HG03175 (cell line): ENCODE results near the gene PISD.
"Not testable (repeated sequence)": the region's sequence is repeated elsewhere in the genome, so short reads cannot be mapped to it uniquely, and the experiment has no call there.

ENCODE experiments used
- ATAC-seq: cut with Tn5 transposase; IDR thresholded peaks from one replicate; pipeline ENCODE4 v1.9.1; 2021; ENCODE audit warnings: mild to moderate bottlenecking, moderate library complexity; ENCODE audit not compliant: unreplicated experiment

The PISD gene

GRCh38 chr22:31661851-31662667, at the start of gene PISD:
TSS of gene PISD (minus strand) at chr22:31662215. CDS start at chr22:31662208, 7 bp downstream.
- ATAC-seq: peak; percentile 88

GRCh38 chr22:31711226-31711625, 49.2 kb upstream of the PISD start:
- ATAC-seq: not testable (repeated sequence)

- no peak for ATAC-seq
Measured at GRCh38 chr22:31707519-31707918, 45.5 kb upstream of the PISD start.

- ATAC-seq: no peak
Measured at GRCh38 chr22:31695423-31695822, 33.4 kb upstream of the PISD start.

- not testable (repeated sequence) for ATAC-seq
Measured at GRCh38 chr22:31694046-31694445, 32.0 kb upstream of the PISD start.

GRCh38 chr22:31692186-31692886, 30.3 kb upstream of the PISD start:
- no peak for ATAC-seq

- ATAC-seq: no peak
Measured at GRCh38 chr22:31691408-31691807, 29.4 kb upstream of the PISD start.

GRCh38 chr22:31683181-31684105, 21.4 kb upstream of the PISD start:
- no peak for ATAC-seq

- no peak for ATAC-seq
Measured at GRCh38 chr22:31682751-31683150, 20.7 kb upstream of the PISD start.

- ATAC-seq: no peak
Measured at GRCh38 chr22:31681349-31682345, 19.6 kb upstream of the PISD start.

- ATAC-seq: no peak
Measured at GRCh38 chr22:31680861-31681341, 18.9 kb upstream of the PISD start.

- ATAC-seq: no peak
Measured at GRCh38 chr22:31678748-31679147, 16.7 kb upstream of the PISD start.

- ATAC-seq: peak; percentile 94
Measured at GRCh38 chr22:31676700-31677099, 14.7 kb upstream of the PISD start.

GRCh38 chr22:31674219-31674618, 12.2 kb upstream of the PISD start:
- ATAC-seq: not testable (repeated sequence)

GRCh38 chr22:31668849-31669248, 6.8 kb upstream of the PISD start:
- ATAC-seq: not testable (repeated sequence)

GRCh38 chr22:31662668-31663037, 638 bp upstream of the PISD start:
- ATAC-seq: no peak

- ATAC-seq: not testable (repeated sequence)
Measured at GRCh38 chr22:31660860-31661341, 1.1 kb downstream of the PISD start.

GRCh38 chr22:31659246-31659645, 2.8 kb downstream of the PISD start:
- no peak for ATAC-seq

- no peak for ATAC-seq
Measured at GRCh38 chr22:31654408-31654807, 7.6 kb downstream of the PISD start.

- no peak for ATAC-seq
Measured at GRCh38 chr22:31653944-31654343, 8.1 kb downstream of the PISD start.
